GM23338 (cell line): Measurements from ENCODE around the gene LYL1. TPM values are rescaled to one million over a fixed set of nuclear protein-coding genes. Genes with fewer than 3 reads are reported as not detected.

Experiments used
- ATAC-seq: fragments of 200-7000 bp; cut with Tn5 transposase; 3 replicates; pipeline ENCODE4 v1.9.1; 2020
- DNase-seq: peaks from one replicate; pipeline ENCODE4 v3.0.0-alpha.2; 2015; ENCODE audit warnings: low spot score
- H2AFZ ChIP-seq: fragments of 200-600 bp; sonication (generic); 2 replicates; pipeline ENCODE4 v1.8.0; 2016; ENCODE audit warnings: antibody characterized with exemption, mild to moderate bottlenecking, moderate library complexity
- H3F3A ChIP-seq: fragments of 200-600 bp; sonication (generic); replicated peaks from 2 replicates; pipeline ENCODE4 v1.8.0; 2017; ENCODE audit warnings: antibody characterized with exemption, mixed run types, low read depth
- H3K27ac ChIP-seq: fragments of 200-600 bp; sonication (generic); 2 replicates; pipeline ENCODE4 v1.6.1; 2016; ENCODE audit warnings: low read depth
- H3K27me3 ChIP-seq: fragments of 200-600 bp; sonication (generic); 2 replicates; pipeline ENCODE4 v1.8.0; 2016; ENCODE audit warnings: mild to moderate bottlenecking, mixed run types, moderate library complexity; ENCODE audit not compliant: insufficient read depth
- H3K36me3 ChIP-seq: fragments of 200-600 bp; sonication (generic); 2 replicates; pipeline ENCODE4 v1.8.0; 2016; ENCODE audit warnings: mild to moderate bottlenecking; ENCODE audit not compliant: insufficient read depth
- H3K4me1 ChIP-seq: fragments of 200-600 bp; sonication (generic); 2 replicates; pipeline ENCODE4 v1.8.0; 2016; ENCODE audit warnings: mild to moderate bottlenecking, moderate library complexity; ENCODE audit not compliant: insufficient read depth
- H3K4me2 ChIP-seq: fragments of 200-600 bp; sonication (generic); 2 replicates; pipeline ENCODE4 v1.7.1; 2017; ENCODE audit warnings: mixed run types
- H3K4me3 ChIP-seq: fragments of 200-600 bp; sonication (generic); 2 replicates; pipeline ENCODE4 v1.6.1; 2016; ENCODE audit warnings: mixed run types
- H3K79me2 ChIP-seq: fragments of 200-600 bp; sonication (generic); replicated peaks from 2 replicates; pipeline ENCODE4 v1.8.0; 2017; ENCODE audit warnings: mild to moderate bottlenecking; ENCODE audit not compliant: insufficient read depth
- H3K9me2 ChIP-seq: fragments of 200-600 bp; sonication (generic); 2 replicates; pipeline ENCODE4 v1.8.0; 2017; ENCODE audit not compliant: insufficient read depth
- H4K20me1 ChIP-seq: fragments of 200-600 bp; sonication (generic); replicated peaks from 2 replicates; pipeline ENCODE4 v1.8.0; 2017; ENCODE audit warnings: mild to moderate bottlenecking; ENCODE audit not compliant: insufficient read depth
- H3K27ac Mint-ChIP-seq: 2 replicates; pipeline ENCODE4 v1.8.0; 2020; ENCODE audit warnings: inconsistent platforms, mild to moderate bottlenecking, moderate library complexity, mixed read lengths
- H3K27me3 Mint-ChIP-seq: 3 replicates; pipeline ENCODE4 v1.8.0; 2022; ENCODE audit warnings: low read depth, mild to moderate bottlenecking, moderate library complexity, mixed read lengths, inconsistent platforms; ENCODE audit not compliant: insufficient read depth, poor library complexity
- H3K36me3 Mint-ChIP-seq: 3 replicates; pipeline ENCODE4 v1.8.0; 2021; ENCODE audit warnings: low read depth, mild to moderate bottlenecking, inconsistent platforms, moderate library complexity, mixed read lengths
- H3K4me1 Mint-ChIP-seq: 3 replicates; pipeline ENCODE4 v1.8.0; 2020; ENCODE audit warnings: mild to moderate bottlenecking, inconsistent platforms, mixed read lengths
- H3K4me3 Mint-ChIP-seq: 3 replicates; pipeline ENCODE4 v1.8.0; 2021; ENCODE audit warnings: moderate library complexity, mild to moderate bottlenecking, inconsistent platforms, mixed read lengths
- H3K9me3 Mint-ChIP-seq: 3 replicates; pipeline ENCODE4 v1.8.0; 2020; ENCODE audit warnings: moderate library complexity, mild to moderate bottlenecking, inconsistent platforms, mixed read lengths
- CREB1 ChIP-seq: fragments of 250-450 bp; sonication (Bioruptor Pico); IDR thresholded peaks from 2 replicates; pipeline ENCODE4 v1.5.0; 2020; ENCODE audit warnings: low read depth, mild to moderate bottlenecking, moderate library complexity
- CTCF ChIP-seq, 2 experiments: fragments of 200-600 bp in 1 of 2; sonication (generic) in 1 of 2; conservative IDR thresholded peaks; 2 replicates each; pipeline versions ENCODE4 v1.5.1 to v1.6.1; 2016 to 2017; ENCODE audit warnings: antibody characterized with exemption in 2 of 2, low read depth in 2 of 2, mild to moderate bottlenecking in 2 of 2, moderate library complexity in 1 of 2
- EZH2 ChIP-seq: fragments of 200-600 bp; sonication (generic); IDR thresholded peaks from one replicate; pipeline ENCODE4 v1.8.0; 2017; ENCODE audit warnings: antibody characterized with exemption, mild to moderate bottlenecking, low read depth; ENCODE audit not compliant: unreplicated experiment
- NANOG ChIP-seq: IDR thresholded peaks from 2 replicates; pipeline ENCODE4 v1.6.1; 2016; ENCODE audit warnings: antibody characterized with exemption, borderline replicate concordance
- POLR2AphosphoS5 ChIP-seq: IDR thresholded peaks from 2 replicates; pipeline ENCODE4 v1.6.1; 2016; ENCODE audit warnings: antibody characterized with exemption, low read depth
- polyA plus RNA-seq: library from polyadenylated mRNA; unstranded; fragments of >200 nt; fragmentation: Nextera tagmentation; extraction: Ambion mirVana; gene quantifications from 2 replicates; pipeline ENCODE4 v1.2.1, GENCODE V29; 2016
- total RNA-seq: library from RNA; depleted of rRNA; stranded (reverse); fragments of >200 nt; shearing (Covaris generic); gene quantifications from 2 replicates; pipeline ENCODE4 v1.2.3, GENCODE V29; 2014
- TF ChIP-seq, protein P1 (sequence below): IDR thresholded peaks from one replicate; pipeline ENCODE4 v1.6.1; 2018; ENCODE audit warnings: antibody characterized with exemption; ENCODE audit not compliant: unreplicated experiment

The LYL1 gene
- total and polyA plus RNA-seq, 2 experiments from 2014 or later: 1.2 to 2.2 TPM

- Histone ChIP-seq H3K27ac (no peak overlapping the region), H2AFZ (peak overlapping the region; percentile 85), H3K4me1 (peaks cover 82% of the 10 kb centered on the region), H4K20me1 (peaks cover 4% of the 10 kb centered on the region; the same call in 1 of the 2 replicates), H3K36me3 (no peaks in the 10 kb centered on the region), H3F3A (peaks cover 8% of the 10 kb centered on the region; the same call in 1 of the 2 replicates), H3K79me2 (no peaks in the 10 kb centered on the region), H3K4me3 (peak overlapping the region; percentile 61), H3K4me2 (peak overlapping the region; percentile 94), H3K27me3 (peaks cover 100% of the 10 kb centered on the region), H3K9me2 (no peaks in the 10 kb centered on the region)
- DNase-seq (peak; percentile 73), ATAC-seq (peak; percentile 6)
- no peaks in the 10 kb centered on the region; the same call in 2 of the 3 replicates for H3K36me3 Mint-ChIP-seq
- H3K4me1 Mint-ChIP-seq: peaks cover 54% of the 10 kb centered on the region
- H3K9me3 Mint-ChIP-seq: peaks cover 6% of the 10 kb centered on the region; the same call in 2 of the 3 replicates
- TF ChIP-seq EZH2: peak; percentile 63
- TF ChIP-seq, protein P1, sequence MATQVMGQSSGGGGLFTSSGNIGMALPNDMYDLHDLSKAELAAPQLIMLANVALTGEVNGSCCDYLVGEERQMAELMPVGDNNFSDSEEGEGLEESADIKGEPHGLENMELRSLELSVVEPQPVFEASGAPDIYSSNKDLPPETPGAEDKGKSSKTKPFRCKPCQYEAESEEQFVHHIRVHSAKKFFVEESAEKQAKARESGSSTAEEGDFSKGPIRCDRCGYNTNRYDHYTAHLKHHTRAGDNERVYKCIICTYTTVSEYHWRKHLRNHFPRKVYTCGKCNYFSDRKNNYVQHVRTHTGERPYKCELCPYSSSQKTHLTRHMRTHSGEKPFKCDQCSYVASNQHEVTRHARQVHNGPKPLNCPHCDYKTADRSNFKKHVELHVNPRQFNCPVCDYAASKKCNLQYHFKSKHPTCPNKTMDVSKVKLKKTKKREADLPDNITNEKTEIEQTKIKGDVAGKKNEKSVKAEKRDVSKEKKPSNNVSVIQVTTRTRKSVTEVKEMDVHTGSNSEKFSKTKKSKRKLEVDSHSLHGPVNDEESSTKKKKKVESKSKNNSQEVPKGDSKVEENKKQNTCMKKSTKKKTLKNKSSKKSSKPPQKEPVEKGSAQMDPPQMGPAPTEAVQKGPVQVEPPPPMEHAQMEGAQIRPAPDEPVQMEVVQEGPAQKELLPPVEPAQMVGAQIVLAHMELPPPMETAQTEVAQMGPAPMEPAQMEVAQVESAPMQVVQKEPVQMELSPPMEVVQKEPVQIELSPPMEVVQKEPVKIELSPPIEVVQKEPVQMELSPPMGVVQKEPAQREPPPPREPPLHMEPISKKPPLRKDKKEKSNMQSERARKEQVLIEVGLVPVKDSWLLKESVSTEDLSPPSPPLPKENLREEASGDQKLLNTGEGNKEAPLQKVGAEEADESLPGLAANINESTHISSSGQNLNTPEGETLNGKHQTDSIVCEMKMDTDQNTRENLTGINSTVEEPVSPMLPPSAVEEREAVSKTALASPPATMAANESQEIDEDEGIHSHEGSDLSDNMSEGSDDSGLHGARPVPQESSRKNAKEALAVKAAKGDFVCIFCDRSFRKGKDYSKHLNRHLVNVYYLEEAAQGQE: no peak
- H3K27ac Mint-ChIP-seq: no peak overlapping the region
- peaks cover 97% of the 10 kb centered on the region for H3K27me3 Mint-ChIP-seq
- peak overlapping the region; percentile 65 for H3K4me3 Mint-ChIP-seq
These were observed 46.5 kb downstream of the LYL1 start for GRCh38 chr19:13056052-13056660.

- H3K9me3 Mint-ChIP-seq: peaks cover 6% of the 10 kb centered on the region; the same call in 2 of the 3 replicates
- H3K27ac ChIP-seq: no peak overlapping the region
These were observed 47.2 kb downstream of the LYL1 start for GRCh38 chr19:13055213-13056051.

More at GRCh38 chr19:13055213-13056051, 47.2 kb downstream of the LYL1 start:
- Histone ChIP-seq H3K4me2 (peak overlapping the region; percentile 94), H3K79me2 (no peaks in the 10 kb centered on the region), H4K20me1 (peaks cover 4% of the 10 kb centered on the region; the same call in 1 of the 2 replicates), H3K27me3 (peaks cover 100% of the 10 kb centered on the region), H3K4me1 (peaks cover 76% of the 10 kb centered on the region), H3F3A (peaks cover 8% of the 10 kb centered on the region; the same call in 1 of the 2 replicates), H3K4me3 (peak overlapping the region; percentile 61), H3K36me3 (no peaks in the 10 kb centered on the region), H3K9me2 (no peaks in the 10 kb centered on the region), H2AFZ (peak overlapping the region; percentile 85)
- Mint-ChIP-seq H3K27me3 (peaks cover 97% of the 10 kb centered on the region), H3K27ac (no peak overlapping the region), H3K36me3 (no peaks in the 10 kb centered on the region), H3K4me3 (peak overlapping the region; percentile 65), H3K4me1 (peaks cover 55% of the 10 kb centered on the region)
- ATAC-seq (peak; percentile 29), DNase-seq (peak; percentile 68)
- no peak for TF ChIP-seq CREB1
- TF ChIP-seq NANOG: no peak
- TF ChIP-seq EZH2: peak; percentile 3
- peak in 1 of 2 experiments; percentile 19; a peak in 1 of 4 replicates for TF ChIP-seq CTCF (conservative IDR thresholded peaks at IDR 0.05; ENCODE audit: low read depth in 2 of 2)
- no peak for TF ChIP-seq POLR2AphosphoS5
